GM21447 (cell line): ENCODE data around the gene CELA1.
"Not testable (repeated sequence)": the region's sequence is repeated elsewhere in the genome, so short reads cannot be mapped to it uniquely, and the experiment has no call there.

Source experiments
- ATAC-seq: cut with Tn5 transposase; IDR thresholded peaks from one replicate; pipeline ENCODE4 v1.9.1; 2021; ENCODE audit not compliant: unreplicated experiment

CELA1 gene

GRCh38 chr12:51320695-51321320, 25.7 kb downstream of the CELA1 start:
- ATAC-seq = no peak

- no peak for ATAC-seq
These were observed 26.2 kb downstream of the CELA1 start for GRCh38 chr12:51320311-51320694.

GRCh38 chr12:51318846-51319599, 27.5 kb downstream of the CELA1 start:
- ATAC-seq = no peak

- not testable (repeated sequence) for ATAC-seq
These were observed 28.2 kb downstream of the CELA1 start for GRCh38 chr12:51318057-51318806.

DNA sequence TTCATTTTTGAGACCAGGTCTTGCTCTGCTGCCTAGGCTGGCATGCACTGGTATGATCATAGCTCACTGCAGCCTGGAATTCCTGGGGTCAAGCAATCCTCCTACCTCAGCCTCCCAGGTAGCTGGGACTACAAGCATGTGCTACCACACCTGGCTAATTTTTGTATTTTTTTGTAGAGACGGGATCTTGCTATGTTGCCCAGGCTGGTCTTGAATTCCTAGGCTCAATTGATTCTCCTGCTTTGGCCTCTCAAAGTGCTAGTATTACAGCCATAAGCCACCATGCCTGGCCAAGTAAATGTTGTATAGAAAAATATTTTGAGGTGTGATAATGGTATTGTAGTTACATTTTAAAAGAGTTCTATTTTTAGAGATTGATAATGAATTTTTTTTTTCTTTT, 35.1 kb downstream of the CELA1 start:
- ATAC-seq = no peak

DNA sequence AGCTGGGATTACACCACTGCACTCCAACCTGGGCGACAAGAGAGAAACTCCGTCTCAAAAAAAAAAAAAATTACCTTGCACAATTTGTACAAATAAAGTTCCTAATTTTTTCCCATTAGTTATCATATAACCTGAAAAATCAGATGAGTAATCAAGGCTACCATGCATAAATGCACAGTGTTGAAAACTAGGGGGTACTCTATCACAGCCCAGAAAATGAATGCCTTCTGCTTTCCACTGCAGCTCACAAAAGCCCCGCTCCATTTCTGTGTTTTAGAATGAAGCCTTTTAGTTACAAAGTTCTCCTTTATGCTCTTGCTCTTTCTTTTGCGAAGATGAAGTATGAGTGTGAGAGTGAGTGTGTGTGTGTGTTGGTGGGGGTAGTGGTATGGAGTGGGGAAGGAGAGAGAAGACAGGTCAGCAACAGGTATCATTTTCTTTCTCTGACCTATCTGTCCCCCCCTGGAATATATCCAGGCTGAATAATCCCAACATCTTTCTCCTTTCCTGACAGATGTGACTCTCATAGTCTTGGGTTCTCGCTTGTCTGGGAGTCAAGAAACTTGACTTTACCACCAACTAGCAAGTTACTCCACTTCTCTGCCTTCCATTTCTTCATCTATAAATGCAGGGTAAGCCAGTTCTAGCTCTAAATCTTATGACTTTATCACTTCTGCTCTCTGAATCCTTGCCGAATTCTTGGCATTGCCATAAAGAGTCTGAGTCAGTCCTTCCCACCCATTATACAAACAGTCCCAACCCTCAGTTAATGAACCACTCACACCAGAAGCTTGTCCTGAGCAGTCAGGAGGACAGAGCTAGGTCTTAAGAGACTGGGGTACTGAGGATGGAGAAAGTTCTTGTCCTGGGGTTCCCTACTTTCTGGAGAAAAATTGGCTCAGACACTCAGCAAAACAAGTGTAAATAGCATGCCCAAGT, 38.6 kb downstream of the CELA1 start:
- ATAC-seq = no peak

DNA sequence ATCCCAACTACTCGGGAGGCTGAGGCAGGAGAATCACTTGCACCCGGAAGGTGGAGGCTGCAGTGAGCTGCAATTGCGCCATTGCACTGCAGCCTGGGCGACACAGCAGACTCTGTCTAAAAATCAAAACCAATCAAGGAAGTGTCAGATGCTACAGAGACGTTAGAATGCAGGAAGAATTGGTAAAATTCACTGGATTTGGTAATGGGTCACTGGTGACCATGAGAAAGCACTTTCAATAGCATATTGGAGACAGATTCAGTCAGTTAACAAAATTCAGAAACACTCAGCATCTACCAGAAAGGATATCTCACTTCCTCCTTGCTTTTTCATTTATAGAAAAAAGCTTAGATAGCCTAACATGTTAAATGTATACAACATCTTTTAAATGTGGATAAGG, 40.0 kb downstream of the CELA1 start:
- no peak for ATAC-seq

DNA sequence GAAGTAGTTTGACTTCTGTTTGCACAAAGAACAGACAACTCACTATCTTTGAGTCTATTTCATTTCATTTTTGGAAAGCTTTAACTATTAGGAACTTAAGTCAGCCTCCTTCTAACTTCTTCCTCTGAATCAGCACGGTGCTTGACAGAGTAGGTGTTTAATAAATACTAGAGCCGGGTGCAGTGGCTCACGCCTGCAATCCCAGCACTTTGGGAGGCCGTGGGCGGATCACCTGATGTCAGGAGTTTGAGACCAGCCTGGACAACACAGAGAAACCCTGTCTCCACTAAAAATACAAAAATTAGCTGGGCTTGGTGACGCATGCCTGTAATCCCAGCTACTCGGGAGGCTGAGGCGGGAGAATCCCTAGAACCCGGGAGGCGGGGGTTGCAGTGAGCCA, 45.7 kb downstream of the CELA1 start:
- ATAC-seq = not testable (repeated sequence)

DNA sequence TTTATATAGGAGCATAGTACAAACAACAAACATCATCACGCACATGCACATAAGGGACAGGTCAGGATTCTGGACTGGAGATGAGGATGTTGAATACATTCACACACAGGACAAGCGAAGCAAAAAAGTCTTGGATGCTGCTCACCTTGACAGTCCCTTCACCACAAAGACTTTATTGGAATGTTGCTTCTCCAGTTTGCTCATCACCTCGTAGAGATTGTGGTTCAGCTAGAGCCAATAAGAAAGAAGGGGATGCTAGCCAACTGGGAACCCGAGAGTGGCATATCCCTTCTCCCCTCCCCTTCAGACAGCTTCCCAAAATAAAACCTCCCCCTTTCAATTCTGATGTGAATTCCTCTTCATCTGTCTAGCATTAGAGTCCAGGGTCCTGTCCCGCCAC, 50.8 kb downstream of the CELA1 start:
- no peak for ATAC-seq

DNA sequence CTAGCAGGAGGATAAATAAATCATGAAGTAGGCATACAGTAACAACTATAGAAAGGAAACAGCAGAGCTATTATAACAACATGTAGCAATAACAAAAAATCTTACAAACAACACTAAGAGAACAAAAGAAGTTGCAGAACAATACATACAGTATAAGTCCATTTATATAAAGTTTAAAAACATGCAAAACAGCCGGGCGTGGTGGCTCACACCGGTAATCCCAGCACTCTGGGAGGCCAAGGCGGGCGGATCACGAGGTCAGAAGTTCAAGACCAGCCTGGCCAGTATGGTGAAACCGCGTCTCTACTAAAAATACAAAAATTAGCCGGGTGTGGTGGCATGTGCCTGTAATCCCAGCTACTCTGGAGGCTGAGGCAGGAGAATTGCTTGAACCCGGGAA, 52.4 kb downstream of the CELA1 start:
- ATAC-seq = not testable (repeated sequence)

- ATAC-seq = no peak
These were observed 52.8 kb downstream of the CELA1 start for GRCh38 chr12:51293696-51294095.

DNA sequence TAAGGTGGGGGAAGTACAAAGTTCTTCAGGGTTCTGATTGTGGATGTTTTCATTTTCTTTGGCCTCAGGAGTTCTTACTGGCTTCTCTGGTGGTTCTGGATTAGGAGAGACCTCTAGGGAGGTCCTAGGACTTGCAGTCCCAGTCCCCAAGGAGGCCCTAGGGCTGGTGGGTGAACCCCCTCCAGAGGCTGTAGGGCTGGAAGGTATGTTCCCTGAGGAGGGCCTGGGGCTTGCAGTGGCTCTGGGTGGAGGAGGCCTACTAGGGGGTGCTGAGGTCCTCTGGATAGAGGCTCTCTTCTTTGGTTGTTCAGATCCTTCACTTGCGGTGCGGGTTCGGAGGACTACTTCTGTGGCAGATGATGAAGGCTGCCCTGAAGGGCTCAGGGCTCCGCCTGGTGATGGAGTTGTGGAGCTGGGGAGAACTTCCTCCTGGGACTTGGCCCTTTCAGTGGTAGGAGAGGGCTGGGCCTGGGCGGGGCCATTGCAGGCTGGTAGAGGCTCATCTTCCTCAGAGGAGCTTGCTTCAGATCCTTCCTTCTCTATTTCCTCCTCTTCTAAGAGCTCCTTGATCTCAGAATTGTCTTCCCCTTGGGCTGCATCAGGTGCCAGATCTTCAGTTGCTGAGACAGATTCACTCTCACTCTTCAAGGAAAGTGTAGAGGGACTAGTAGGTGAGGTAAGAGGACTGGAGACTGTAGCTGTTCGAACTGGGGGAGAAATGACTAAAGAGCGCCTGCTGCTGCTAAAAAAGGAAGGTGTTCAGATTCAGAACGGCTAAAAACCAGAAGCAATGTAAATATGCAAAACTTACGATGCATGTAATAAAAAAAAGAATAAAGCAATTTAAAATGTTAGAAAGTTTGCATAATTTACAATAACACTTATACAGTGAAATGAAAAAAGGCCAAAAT, 54.6 kb downstream of the CELA1 start:
- ATAC-seq = not testable (repeated sequence)

DNA sequence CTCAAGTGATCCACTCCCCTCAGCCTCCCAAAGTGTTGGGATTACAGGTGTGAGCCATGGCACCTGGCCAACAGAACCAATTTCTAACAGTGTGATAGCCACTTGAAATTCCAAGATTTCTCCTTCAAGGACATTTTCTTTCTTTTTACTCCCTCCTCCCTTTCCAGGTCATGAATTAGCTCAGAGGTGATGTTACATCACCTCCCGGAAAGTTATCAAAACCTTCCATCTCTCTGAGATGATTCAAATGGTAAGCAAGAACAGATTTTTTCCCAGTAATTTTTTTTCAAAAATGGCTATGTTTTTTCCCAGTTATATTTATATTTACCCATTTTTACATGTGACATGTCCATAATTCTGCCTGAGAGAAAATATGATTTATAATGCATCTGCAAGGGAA, 60.6 kb downstream of the CELA1 start:
- ATAC-seq = no peak

DNA sequence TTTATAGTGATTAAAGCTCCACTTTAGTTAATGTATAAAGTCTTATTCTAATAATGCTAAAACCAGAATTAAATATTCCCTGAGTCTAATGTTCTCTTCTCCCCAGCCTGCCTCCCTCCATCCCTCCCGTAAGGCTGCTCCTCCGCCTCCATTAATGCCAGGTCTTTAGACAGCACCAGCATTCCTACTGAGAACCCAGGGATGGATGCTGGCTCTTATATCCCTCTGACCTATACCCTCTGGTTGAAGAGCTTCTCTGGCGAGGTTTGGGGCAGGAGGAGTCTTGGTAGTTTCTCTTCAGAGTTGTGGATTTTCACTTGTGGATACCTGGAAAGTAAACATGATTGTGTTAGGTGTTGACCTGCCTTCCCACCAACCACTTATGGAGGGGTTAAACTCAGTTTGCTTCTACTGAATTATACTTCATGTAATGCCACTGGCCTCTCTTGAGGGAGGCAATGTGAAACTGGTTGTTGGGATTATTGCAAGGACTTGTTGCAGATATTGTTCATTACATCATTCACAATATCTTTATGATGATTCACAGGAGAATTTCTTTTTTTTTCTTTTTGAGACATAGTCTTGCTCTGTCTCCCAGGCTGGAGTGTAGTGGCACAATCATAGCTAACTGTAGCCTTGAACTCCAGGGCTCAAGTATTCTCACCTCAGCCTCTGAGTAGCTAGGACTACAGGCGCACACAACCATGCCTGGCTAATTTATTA, 65.1 kb downstream of the CELA1 start:
- no peak for ATAC-seq
